Endothelial cell of umbilical vein (primary cell): Measurements from ENCODE around the gene CERKL. TPM values are rescaled to one million over a fixed set of nuclear protein-coding genes. Genes with fewer than 3 reads are reported as not detected.

ENCODE experiments used
- polyA plus RNA-seq, 4 experiments: library from polyadenylated mRNA; depleted of rRNA in 3 of 4; stranded (reverse) in 3 of 4; unstranded in 1 of 4; fragments of >200 nt; gene quantifications; 2 replicates each; pipeline versions ENCODE4 v1.2.1 to v1.2.3, GENCODE V29; 2011 to 2012; ENCODE audit warnings: missing spikeins in 1 of 4
- total RNA-seq: library from RNA; stranded (reverse); gene quantifications from 2 replicates; pipeline ENCODE4 v1.2.3, GENCODE V29; 2021

Gene CERKL
- total and polyA plus RNA-seq, 2 donors (not counting 3 experiments of a cell fraction or from before 2014, with no cell fraction given), result not detected

Other genes with a start within 250 kb of the CERKL start
- 2.8 TPM in 2 replicates for gene ITGA4, start 199.7 kb downstream of the CERKL start, total RNA-seq
- gene ITGA4, start 199.7 kb downstream of the CERKL start, polyA plus RNA-seq, result 1.5 and 1.7 TPM in 2 replicates
- not detected in 2 replicates for gene NEUROD1, start 23.4 kb upstream of the CERKL start, total RNA-seq
- gene NEUROD1, start 23.4 kb upstream of the CERKL start, polyA plus RNA-seq, result not detected in 2 replicates
- 235 and 272 TPM in 2 replicates for gene ITPRID2, start 234.6 kb upstream of the CERKL start, total RNA-seq
- gene ITPRID2, start 234.6 kb upstream of the CERKL start, polyA plus RNA-seq, result 30.9 and 37.6 TPM in 2 replicates